Left ventricle myocardium inferior (tissue), 1 donor: Measurements from ENCODE around the gene LMAN1. TPM values are rescaled to one million over a fixed set of nuclear protein-coding genes. Genes with fewer than 3 reads are reported as not detected.

ENCODE experiments used
- DNase-seq: peaks from one replicate; pipeline ENCODE4 v3.0.0-alpha.2; 2020
- H3K27ac ChIP-seq: fragments of 200-600 bp; replicated peaks from 2 replicates; pipeline ENCODE4 v1.8.0; 2021
- H3K27me3 ChIP-seq: fragments of 200-600 bp; 2 replicates; pipeline ENCODE4 v1.8.0; 2021; ENCODE audit warnings: low read depth
- H3K36me3 ChIP-seq: fragments of 200-600 bp; 2 replicates; pipeline ENCODE4 v1.8.0; 2021
- H3K4me1 ChIP-seq: fragments of 200-600 bp; 2 replicates; pipeline ENCODE4 v1.8.0; 2021
- H3K4me3 ChIP-seq: fragments of 200-600 bp; 2 replicates; pipeline ENCODE4 v1.8.0; 2021; ENCODE audit warnings: mild to moderate bottlenecking, moderate library complexity
- H3K9me3 ChIP-seq: fragments of 200-600 bp; replicated peaks from 2 replicates; pipeline ENCODE4 v1.8.0; 2021
- CTCF ChIP-seq: fragments of 200-600 bp; IDR thresholded peaks from 2 replicates; pipeline ENCODE4 v1.8.0; 2021; ENCODE audit warnings: antibody characterized with exemption, mild to moderate bottlenecking, borderline replicate concordance
- intact Hi-C: fragments of 100-400 bp; cut with micrococcal nuclease; formaldehyde crosslinking; loops from one replicate; pipeline ENCODE4 v1.11.0; 2022
- total RNA-seq: library from RNA; stranded (reverse); fragmentation: NEBNext Ultra II Directional; extraction: Animal tissue kit (Norgen Biotek cat#: 25700); gene quantifications from one replicate; pipeline ENCODE4 v1.2.1, GENCODE V29; 2021
- donor health status: DM: no; HTN: yes; CAD: no; lungs with severe emphysema.

The LMAN1 gene
- total RNA-seq, 1 donor from 2014 or later: 56.8 TPM

GRCh38 chr18:59300676-59301285, 58.3 kb downstream of the LMAN1 start:
- intact Hi-C loops: no loop called here
- TF ChIP-seq CTCF: no peak
- Histone ChIP-seq H3K9me3 (no peaks in the 10 kb centered on the region), H3K4me1 (no peaks in the 10 kb centered on the region), H3K36me3 (no peaks in the 10 kb centered on the region), H3K27me3 (peaks cover 73% of the 10 kb centered on the region), H3K4me3 (no peak overlapping the region), H3K27ac (no peak overlapping the region)
- DNase-seq: no peak

DNA sequence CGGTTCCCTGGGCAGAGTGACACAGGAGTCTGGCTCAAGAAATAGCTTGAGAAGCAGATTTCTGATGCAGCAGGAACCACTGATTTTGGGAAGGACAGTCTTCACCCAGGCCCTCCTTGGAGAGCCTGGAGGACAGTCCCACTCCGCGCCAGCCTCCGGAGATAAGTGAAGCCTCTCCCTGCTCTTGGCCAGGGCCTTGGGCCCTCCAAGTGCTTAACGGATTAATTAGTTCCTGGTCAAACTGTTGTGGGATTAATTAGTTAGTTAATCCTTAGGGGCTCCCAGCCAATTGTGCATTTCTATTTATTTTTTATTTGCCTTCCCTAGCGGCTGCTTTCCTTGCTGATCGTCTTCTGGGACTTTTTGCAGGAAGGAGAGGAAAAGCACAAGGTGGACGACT, 60.2 kb downstream of the LMAN1 start:
- Histone ChIP-seq H3K4me3 (no peak overlapping the region), H3K9me3 (no peaks in the 10 kb centered on the region), H3K27ac (no peak overlapping the region), H3K27me3 (peaks cover 75% of the 10 kb centered on the region), H3K4me1 (no peaks in the 10 kb centered on the region), H3K36me3 (no peaks in the 10 kb centered on the region)
- DNase-seq: no peak
- intact Hi-C loops: no loop called here
- no peak for TF ChIP-seq CTCF

DNA sequence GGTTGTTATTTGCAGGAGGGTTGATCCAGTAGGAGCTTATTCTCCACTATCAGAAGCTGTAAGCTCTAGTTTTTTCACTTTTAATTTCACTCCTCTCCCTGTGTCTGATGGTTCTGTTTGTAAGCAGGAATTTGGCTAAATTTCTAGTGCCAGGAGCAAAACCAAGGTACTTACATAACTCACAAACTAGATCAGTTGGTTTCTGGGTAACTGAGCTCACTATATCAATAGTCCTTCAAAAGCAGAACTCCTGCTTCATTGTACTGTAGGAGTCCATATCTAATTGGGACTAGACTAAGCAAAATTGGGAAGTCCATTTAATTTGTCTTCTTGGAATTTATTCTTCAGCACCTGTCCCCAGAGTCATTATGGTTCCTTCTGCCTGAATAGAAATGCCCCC, 65.7 kb downstream of the LMAN1 start:
- no peaks in the 10 kb centered on the region for H3K36me3 ChIP-seq
- no peaks in the 10 kb centered on the region for H3K4me1 ChIP-seq
- H3K4me3 ChIP-seq: no peak overlapping the region
- no peaks in the 10 kb centered on the region for H3K9me3 ChIP-seq
- no peak for TF ChIP-seq CTCF
- H3K27me3 ChIP-seq: peaks cover 70% of the 10 kb centered on the region
- no peak for DNase-seq
- H3K27ac ChIP-seq: no peak overlapping the region
- intact Hi-C loops: no loop called here

DNA sequence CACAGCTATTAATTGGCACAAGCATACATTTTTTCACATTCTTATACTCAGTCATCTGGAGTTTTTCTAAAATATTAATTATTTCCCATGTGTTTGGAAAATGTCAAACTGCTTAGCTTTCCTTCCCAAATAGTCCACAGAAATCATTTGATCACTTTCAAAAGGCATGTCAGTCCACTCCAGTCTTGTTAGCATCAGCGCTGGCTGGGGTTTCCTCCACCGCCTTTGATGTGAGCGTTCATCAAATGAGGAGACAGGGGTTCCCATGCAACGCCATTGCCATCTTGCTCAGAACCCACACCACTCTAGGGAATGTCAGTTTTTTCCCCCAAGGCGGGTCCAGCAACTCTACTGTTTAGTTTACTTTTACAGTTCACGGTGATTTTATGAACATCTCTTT, 72.7 kb downstream of the LMAN1 start:
- TF ChIP-seq CTCF: no peak
- H3K36me3 ChIP-seq: no peaks in the 10 kb centered on the region
- no peak overlapping the region for H3K4me3 ChIP-seq
- no peaks in the 10 kb centered on the region for H3K9me3 ChIP-seq
- no peak overlapping the region for H3K27ac ChIP-seq
- DNase-seq: no peak
- H3K27me3 ChIP-seq: peaks cover 12% of the 10 kb centered on the region
- intact Hi-C loops: no loop called here
- no peaks in the 10 kb centered on the region for H3K4me1 ChIP-seq

GRCh38 chr18:59282341-59282740, 76.7 kb downstream of the LMAN1 start:
- Histone ChIP-seq H3K4me1 (no peaks in the 10 kb centered on the region), H3K27ac (no peak overlapping the region), H3K4me3 (no peak overlapping the region), H3K36me3 (no peaks in the 10 kb centered on the region), H3K9me3 (no peaks in the 10 kb centered on the region), H3K27me3 (no peaks in the 10 kb centered on the region)
- no peak for TF ChIP-seq CTCF
- DNase-seq: no peak
- intact Hi-C loops: no loop called here
